Measurements from ENCODE around the gene FRMPD4.

The FRMPD4 gene

GRCh38 chrX:12460929-12461328 lies 322.7 kb downstream of the FRMPD4 start:
- no peak overlapping the region for H2AFZ ChIP-seq (ENCODE audit: low read length)
- no peaks in the 10 kb centered on the region for H3F3A ChIP-seq (ENCODE audit: insufficient read depth, low read length)
- H3K9ac ChIP-seq (ENCODE audit: low read length), result no peak overlapping the region
- no peak overlapping the region for H3K4me2 ChIP-seq (ENCODE audit: low read depth, low read length)
- H3K36me3 ChIP-seq (replicated peaks; ENCODE audit: insufficient read depth, low read length), result no peaks in the 10 kb centered on the region
- TF ChIP-seq EZH2phosphoT487 (IDR thresholded peaks at IDR 0.05; ENCODE audit: low read length) (no peak), CTCF (IDR thresholded peaks at IDR 0.05; ENCODE audit: low read length) (no peak)
- H3K27me3 ChIP-seq (replicated peaks; ENCODE audit: insufficient read depth, low read length), result no peaks in the 10 kb centered on the region
- no peaks in the 10 kb centered on the region for H4K20me1 ChIP-seq (ENCODE audit: insufficient read depth, low read length)
- H3K4me1 ChIP-seq (ENCODE audit: low read length), result no peaks in the 10 kb centered on the region
- H3K27ac ChIP-seq (ENCODE audit: low read length), result no peak overlapping the region
- H3K9me3 ChIP-seq (replicated peaks; ENCODE audit: insufficient read depth, low read length), result no peaks in the 10 kb centered on the region
- H3K4me3 ChIP-seq (ENCODE audit: low read length), result no peak overlapping the region
- H3K79me2 ChIP-seq (ENCODE audit: low read length), result no peaks in the 10 kb centered on the region
- DNase-seq, result no peak
- no peaks in the 10 kb centered on the region for H3K9me2 ChIP-seq (replicated peaks; ENCODE audit: insufficient read depth, low read length)

GRCh38 chrX:12463052-12463451 lies 324.8 kb downstream of the FRMPD4 start:
- H3K4me3 ChIP-seq (ENCODE audit: low read length), result no peak overlapping the region
- no peaks in the 10 kb centered on the region for H4K20me1 ChIP-seq (ENCODE audit: insufficient read depth, low read length)
- no peak overlapping the region for H3K9ac ChIP-seq (ENCODE audit: low read length)
- no peak overlapping the region for H2AFZ ChIP-seq (ENCODE audit: low read length)
- no peaks in the 10 kb centered on the region for H3K4me1 ChIP-seq (ENCODE audit: low read length)
- H3K36me3 ChIP-seq (replicated peaks; ENCODE audit: insufficient read depth, low read length), result no peaks in the 10 kb centered on the region
- H3K27me3 ChIP-seq (replicated peaks; ENCODE audit: insufficient read depth, low read length), result no peaks in the 10 kb centered on the region
- DNase-seq, result no peak
- no peaks in the 10 kb centered on the region for H3K79me2 ChIP-seq (ENCODE audit: low read length)
- H3F3A ChIP-seq (ENCODE audit: insufficient read depth, low read length), result no peaks in the 10 kb centered on the region
- TF ChIP-seq EZH2phosphoT487 (IDR thresholded peaks at IDR 0.05; ENCODE audit: low read length), result no peak
- no peak for TF ChIP-seq CTCF (IDR thresholded peaks at IDR 0.05; ENCODE audit: low read length)
- TF ChIP-seq EZH2 (optimal IDR thresholded peaks at IDR 0.05; ENCODE audit: low read depth, low read length), result no peak
- no peaks in the 10 kb centered on the region for H3K9me2 ChIP-seq (replicated peaks; ENCODE audit: insufficient read depth, low read length)
- H3K9me3 ChIP-seq (replicated peaks; ENCODE audit: insufficient read depth, low read length), result no peaks in the 10 kb centered on the region
- no peak overlapping the region for H3K4me2 ChIP-seq (ENCODE audit: low read depth, low read length)
- H3K27ac ChIP-seq (ENCODE audit: low read length), result no peak overlapping the region

- Histone ChIP-seq H3K79me2 (ENCODE audit: low read length) (no peaks in the 10 kb centered on the region), H3K27ac (ENCODE audit: low read length) (no peak overlapping the region), H3F3A (ENCODE audit: insufficient read depth, low read length) (no peaks in the 10 kb centered on the region), H3K4me2 (ENCODE audit: low read depth, low read length) (no peak overlapping the region), H3K27me3 (replicated peaks; ENCODE audit: insufficient read depth, low read length) (no peaks in the 10 kb centered on the region), H2AFZ (ENCODE audit: low read length) (no peak overlapping the region), H3K4me1 (ENCODE audit: low read length) (no peaks in the 10 kb centered on the region), H3K36me3 (replicated peaks; ENCODE audit: insufficient read depth, low read length) (no peaks in the 10 kb centered on the region), H3K4me3 (ENCODE audit: low read length) (no peak overlapping the region), H4K20me1 (ENCODE audit: insufficient read depth, low read length) (no peaks in the 10 kb centered on the region), H3K9me3 (replicated peaks; ENCODE audit: insufficient read depth, low read length) (no peaks in the 10 kb centered on the region), H3K9me2 (replicated peaks; ENCODE audit: insufficient read depth, low read length) (no peaks in the 10 kb centered on the region), H3K9ac (ENCODE audit: low read length) (no peak overlapping the region)
- no peak for TF ChIP-seq EZH2phosphoT487 (IDR thresholded peaks at IDR 0.05; ENCODE audit: low read length)
- TF ChIP-seq CTCF (IDR thresholded peaks at IDR 0.05; ENCODE audit: low read length), result no peak
- TF ChIP-seq EZH2 (optimal IDR thresholded peaks at IDR 0.05; ENCODE audit: low read depth, low read length), result no peak
- no peak for DNase-seq
Measured at GRCh38 chrX:12463873-12464272, 325.6 kb downstream of the FRMPD4 start.
